Peyer's patch (tissue), 4 donors: Measurements from ENCODE around the gene CCNB2.

ENCODE experiments used
- POLR2A ChIP-seq, 2 donors: fragments of 450-650 bp; IDR thresholded peaks; one replicate each; pipeline ENCODE4 v1.5.1; 2017; ENCODE audit warnings: antibody characterized with exemption in 2 of 2, mild to moderate bottlenecking in 2 of 2, moderate library complexity in 2 of 2
- TF ChIP-seq, protein P1 (sequence below), 6 experiments: fragments of 450-650 bp in 4 of 6; fragments of 200-600 bp in 2 of 6; sonication (generic) in 1 of 6; IDR thresholded peaks; one replicate each; pipeline ENCODE4 v1.5.1; 2017 to 2019; ENCODE audit warnings: antibody characterized with exemption in 6 of 6, mild to moderate bottlenecking in 3 of 6, moderate library complexity in 1 of 6

DNA sequence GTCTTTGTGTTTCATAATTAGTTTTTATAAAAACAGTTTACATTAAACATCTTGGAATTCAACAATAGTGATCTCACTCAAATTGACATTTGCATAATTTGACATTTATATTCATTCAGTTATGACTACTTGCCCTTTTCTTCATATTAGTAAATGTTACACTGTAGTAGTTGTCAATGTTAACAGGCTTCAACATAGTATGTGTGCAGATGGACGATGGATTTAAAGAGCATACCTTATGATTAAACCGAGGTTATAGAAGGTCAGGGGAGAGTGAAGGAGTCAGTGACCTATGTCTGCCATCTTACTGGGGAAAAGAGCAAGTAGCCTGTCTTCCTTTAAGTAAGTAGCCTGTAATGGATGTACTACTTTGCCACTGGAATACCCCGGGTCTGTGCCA, 8.5 kb upstream of the CCNB2 start:
- TF ChIP-seq POLR2A (IDR thresholded peaks at IDR 0.05), result no peak
- TF ChIP-seq, protein P1, sequence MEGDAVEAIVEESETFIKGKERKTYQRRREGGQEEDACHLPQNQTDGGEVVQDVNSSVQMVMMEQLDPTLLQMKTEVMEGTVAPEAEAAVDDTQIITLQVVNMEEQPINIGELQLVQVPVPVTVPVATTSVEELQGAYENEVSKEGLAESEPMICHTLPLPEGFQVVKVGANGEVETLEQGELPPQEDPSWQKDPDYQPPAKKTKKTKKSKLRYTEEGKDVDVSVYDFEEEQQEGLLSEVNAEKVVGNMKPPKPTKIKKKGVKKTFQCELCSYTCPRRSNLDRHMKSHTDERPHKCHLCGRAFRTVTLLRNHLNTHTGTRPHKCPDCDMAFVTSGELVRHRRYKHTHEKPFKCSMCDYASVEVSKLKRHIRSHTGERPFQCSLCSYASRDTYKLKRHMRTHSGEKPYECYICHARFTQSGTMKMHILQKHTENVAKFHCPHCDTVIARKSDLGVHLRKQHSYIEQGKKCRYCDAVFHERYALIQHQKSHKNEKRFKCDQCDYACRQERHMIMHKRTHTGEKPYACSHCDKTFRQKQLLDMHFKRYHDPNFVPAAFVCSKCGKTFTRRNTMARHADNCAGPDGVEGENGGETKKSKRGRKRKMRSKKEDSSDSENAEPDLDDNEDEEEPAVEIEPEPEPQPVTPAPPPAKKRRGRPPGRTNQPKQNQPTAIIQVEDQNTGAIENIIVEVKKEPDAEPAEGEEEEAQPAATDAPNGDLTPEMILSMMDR (IDR thresholded peaks at IDR 0.05), result no peak
